Left hindlimb (tissue), 1 donor: Measurements from ENCODE around the gene BEX4.
A peak's percentile ranks its signal among the peaks of the same experiment; 100 is the strongest.

Experiments used
- DNase-seq: peaks from one replicate; pipeline ENCODE4 v3.0.0-alpha.2; 2018

Gene BEX4

DNA sequence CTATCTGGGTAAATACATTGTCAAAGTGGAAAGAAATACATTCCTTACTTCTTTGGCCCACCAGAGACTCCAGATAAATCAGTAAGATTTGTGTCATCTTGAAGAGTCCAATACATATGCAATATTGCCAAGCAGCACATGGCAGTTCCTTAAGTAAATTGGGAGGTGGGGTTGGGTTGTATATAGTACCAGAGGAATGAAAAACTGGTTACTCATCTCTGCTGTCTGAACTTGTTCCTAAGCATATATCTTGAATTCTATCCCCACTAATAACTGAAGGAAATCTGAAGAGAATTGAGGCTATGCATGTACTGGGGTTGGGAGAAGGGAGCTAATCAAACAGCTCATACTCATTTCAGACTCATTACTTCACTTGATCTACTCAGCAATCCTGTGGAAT, 25.2 kb downstream of the BEX4 start:
- no peak for DNase-seq

GRCh38 chrX:103248553-103248952, 33.6 kb downstream of the BEX4 start:
- DNase-seq: no peak

GRCh38 chrX:103249805-103250204, 34.9 kb downstream of the BEX4 start:
- no peak for DNase-seq

DNA sequence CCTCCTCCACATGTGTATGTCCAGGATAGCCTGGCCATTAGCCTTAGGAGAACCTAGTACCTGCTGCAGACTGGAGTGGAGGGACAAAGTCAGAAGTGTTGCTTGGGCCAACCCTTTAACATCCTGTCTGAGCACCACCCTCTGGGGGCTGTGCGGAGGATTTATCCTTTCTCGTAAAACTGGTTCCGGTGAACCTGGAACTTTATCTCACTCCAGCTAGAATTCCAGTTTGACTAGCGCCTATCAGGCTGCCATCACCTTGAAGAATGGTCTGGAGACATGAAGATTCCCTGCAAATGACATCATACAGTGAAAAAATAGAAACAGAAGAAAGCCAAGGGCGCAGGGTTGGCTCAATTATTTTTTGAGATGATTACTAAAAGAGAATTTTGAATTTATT, 36.1 kb downstream of the BEX4 start:
- no peak for DNase-seq

GRCh38 chrX:103253608-103254007, 38.7 kb downstream of the BEX4 start:
- no peak for DNase-seq

- DNase-seq: peak; percentile 78
Measured at GRCh38 chrX:103254171-103254824, 39.4 kb downstream of the BEX4 start.

- DNase-seq: peak; percentile 83
Measured at GRCh38 chrX:103254921-103255493, 40.1 kb downstream of the BEX4 start, which contains the start of gene TCEAL8. TSS of gene TCEAL8 (minus strand) at chrX:103255155. CDS start at chrX:103253979, 1,176 bp downstream.

- DNase-seq: no peak
Measured at GRCh38 chrX:103256651-103257050, 41.7 kb downstream of the BEX4 start.

GRCh38 chrX:103258275-103258674, 43.4 kb downstream of the BEX4 start:
- no peak for DNase-seq
